ENCODE measurements around the gene VPS29. TPM values are rescaled to one million over a fixed set of nuclear protein-coding genes. Genes with fewer than 3 reads are reported as not detected.
A peak's percentile ranks its signal among the peaks of the same experiment; 100 is the strongest.

The VPS29 gene
- total and polyA plus RNA-seq, 9 of the 15 experiments (the other 6 are each of a cell fraction or from before 2014, with no cell fraction given) = 85.8 to 638 (median 272) TPM

GRCh38 chr12:110468214-110469048 is 33.5 kb downstream of the VPS29 start, which contains the start of the genes FAM216A and GPN3 (continued):
- no peak for TF ChIP-seq NR2C2 (CRISPR knock-in tag; IDR thresholded peaks at IDR 0.05)
- TF ChIP-seq NR2C2 (tag; IDR thresholded peaks at IDR 0.05) = peak; percentile 60; the same call in 1 of the 2 replicates
- TF ChIP-seq NBN (IDR thresholded peaks at IDR 0.05; ENCODE audit: low read depth) = peak; percentile 52
- TF ChIP-seq ATF7 (IDR thresholded peaks at IDR 0.05) = peak; percentile 72
- no peak for TF ChIP-seq CREB5 (CRISPR knock-in tag; IDR thresholded peaks at IDR 0.05)
- peak; percentile 87 to 89 for TF ChIP-seq NRF1 (conservative IDR thresholded peaks at IDR 0.05 in 1 of 2, IDR thresholded peaks at IDR 0.05 in 1 of 2)
- TF ChIP-seq RBFOX2 (IDR thresholded peaks at IDR 0.05; ENCODE audit: low read depth, low read length) = peak; percentile 93
- peak; percentile 85 for TF ChIP-seq TOE1 (IDR thresholded peaks at IDR 0.05; ENCODE audit: borderline replicate concordance)
- TF ChIP-seq TOE1 (CRISPR knock-in tag; IDR thresholded peaks at IDR 0.05; ENCODE audit: borderline replicate concordance, low read depth) = no peak
- TF ChIP-seq ZFPM2 (CRISPR knock-in tag; IDR thresholded peaks at IDR 0.05) = no peak
- TF ChIP-seq PYGO2 (tag; IDR thresholded peaks at IDR 0.05) = no peak
- TF ChIP-seq ZNF143 (CRISPR knock-in tag; IDR thresholded peaks at IDR 0.05) = peak; percentile 11; the same call in 1 of the 2 replicates
- peak; percentile 82 for TF ChIP-seq BHLHE40 (IDR thresholded peaks at IDR 0.05; ENCODE audit: low read length)
- peak; percentile 18; the same call in 1 of the 2 replicates for TF ChIP-seq ZNF239 (CRISPR knock-in tag; IDR thresholded peaks at IDR 0.05)
- 0 out of 2 replicates have a peak, but pooled peaks have one; percentile 14 for TF ChIP-seq ZNF384 (IDR thresholded peaks at IDR 0.05; ENCODE audit: low read depth, low read length)
- peak; percentile 78 for TF ChIP-seq HMGN3 (IDR thresholded peaks at IDR 0.05; ENCODE audit: borderline replicate concordance, extremely low read depth, insufficient read length, low read depth, low read length)
- TF ChIP-seq BCOR (IDR thresholded peaks at IDR 0.05) = no peak
- TF ChIP-seq HES1 (IDR thresholded peaks at IDR 0.05; ENCODE audit: low read depth) = peak; percentile 69

Data from K562 (cell line).